GM21529 (cell line): ENCODE measurements around the gene SYT4.
"Not testable (repeated sequence)": the region's sequence is repeated elsewhere in the genome, so short reads cannot be mapped to it uniquely, and the experiment has no call there.

ENCODE experiments used
- ATAC-seq: cut with Tn5 transposase; IDR thresholded peaks from one replicate; pipeline ENCODE4 v1.9.1; 2021; ENCODE audit not compliant: unreplicated experiment

SYT4 gene

GRCh38 chr18:43277164-43277600, at the start of gene SYT4:
Gene SYT4, minus strand, starts transcription at chr18:43277490. Its CDS starts 209 bp downstream, at chr18:43277281.
- no peak for ATAC-seq

GRCh38 chr18:43322132-43322531, 44.8 kb upstream of the SYT4 start:
- no peak for ATAC-seq

GRCh38 chr18:43314941-43315340, 37.7 kb upstream of the SYT4 start:
- no peak for ATAC-seq

GRCh38 chr18:43312891-43313290, 35.6 kb upstream of the SYT4 start:
- no peak for ATAC-seq

- no peak for ATAC-seq
These were observed 32.9 kb upstream of the SYT4 start for GRCh38 chr18:43310239-43310638.

GRCh38 chr18:43303376-43303775, 26.1 kb upstream of the SYT4 start:
- no peak for ATAC-seq

- not testable (repeated sequence) for ATAC-seq
These were observed 8.9 kb upstream of the SYT4 start for GRCh38 chr18:43286187-43286586.

- ATAC-seq: no peak
These were observed 6.0 kb upstream of the SYT4 start for GRCh38 chr18:43283299-43283698.

GRCh38 chr18:43279015-43279744, 1.9 kb upstream of the SYT4 start:
- ATAC-seq: no peak

- no peak for ATAC-seq
These were observed 1.1 kb upstream of the SYT4 start for GRCh38 chr18:43278355-43278754.

- no peak for ATAC-seq
These were observed 799 bp downstream of the SYT4 start for GRCh38 chr18:43276491-43276890.

- no peak for ATAC-seq
These were observed 1.7 kb downstream of the SYT4 start for GRCh38 chr18:43275546-43275945.

- no peak for ATAC-seq
These were observed 2.8 kb downstream of the SYT4 start for GRCh38 chr18:43274526-43274925.

- ATAC-seq: no peak
These were observed 5.5 kb downstream of the SYT4 start for GRCh38 chr18:43271593-43272432.

GRCh38 chr18:43267818-43268217, 9.5 kb downstream of the SYT4 start:
- no peak for ATAC-seq

- no peak for ATAC-seq
These were observed 11.8 kb downstream of the SYT4 start for GRCh38 chr18:43265465-43265864.

GRCh38 chr18:43248610-43249249, 28.6 kb downstream of the SYT4 start:
- no peak for ATAC-seq

- no peak for ATAC-seq
These were observed 29.3 kb downstream of the SYT4 start for GRCh38 chr18:43247944-43248343.

GRCh38 chr18:43238429-43238828, 38.9 kb downstream of the SYT4 start:
- no peak for ATAC-seq

GRCh38 chr18:43236921-43237320, 40.4 kb downstream of the SYT4 start:
- ATAC-seq: no peak

GRCh38 chr18:43234889-43235288, 42.4 kb downstream of the SYT4 start:
- ATAC-seq: no peak

GRCh38 chr18:43222501-43222900, 54.8 kb downstream of the SYT4 start:
- ATAC-seq: no peak
